HPDE6-E6E7 (cell line): ENCODE results near the gene ACOT11.

ENCODE experiments used
- DNase-seq: peaks from one replicate; pipeline ENCODE4 v3.0.0; 2011; ENCODE audit warnings: missing footprints; ENCODE audit errors: extremely low spot score

ACOT11 gene

DNA sequence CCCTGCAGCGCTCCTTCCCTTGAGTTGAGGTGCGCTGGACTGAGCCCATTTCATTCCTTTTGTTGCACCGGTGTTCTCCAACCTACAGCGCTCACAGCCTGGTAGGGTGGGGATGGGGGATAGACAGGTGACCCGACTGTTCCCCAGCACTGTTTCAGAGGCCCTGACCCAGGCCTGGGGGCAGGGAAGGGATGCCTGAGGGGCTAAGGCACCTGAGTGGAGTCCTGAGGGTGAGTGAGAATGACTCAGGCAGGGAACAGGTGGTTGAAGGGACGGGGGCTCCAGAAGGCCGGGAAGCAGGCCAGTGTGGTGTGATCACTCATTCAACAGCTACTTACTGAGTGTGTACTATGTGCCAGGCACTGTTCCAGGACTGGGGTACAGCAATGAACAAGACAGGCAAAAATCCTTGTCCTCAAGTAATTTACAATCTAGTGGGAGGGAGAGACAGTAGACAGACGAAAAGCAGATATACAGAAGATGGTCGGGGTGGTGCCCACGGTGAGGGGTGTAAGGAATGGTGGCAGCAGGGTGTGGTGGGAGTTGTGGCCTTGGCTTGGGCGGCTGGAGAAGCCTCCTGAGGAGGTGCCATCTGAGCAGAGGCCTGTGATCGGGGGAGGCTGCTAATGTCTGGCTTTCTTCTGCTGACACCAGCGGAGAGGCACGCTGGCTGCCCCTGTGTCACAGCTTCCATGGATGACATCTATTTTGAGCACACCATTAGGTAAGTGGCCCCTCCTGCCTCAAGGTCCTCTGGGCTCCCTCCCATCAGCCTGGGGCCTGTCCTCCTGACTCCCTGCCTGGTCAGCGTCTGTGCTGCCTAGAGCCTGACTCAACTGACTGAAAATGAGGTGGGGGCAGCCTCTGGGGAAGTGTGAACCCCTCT is 37.4 kb downstream of the ACOT11 start:
- DNase-seq, result no peak

DNA sequence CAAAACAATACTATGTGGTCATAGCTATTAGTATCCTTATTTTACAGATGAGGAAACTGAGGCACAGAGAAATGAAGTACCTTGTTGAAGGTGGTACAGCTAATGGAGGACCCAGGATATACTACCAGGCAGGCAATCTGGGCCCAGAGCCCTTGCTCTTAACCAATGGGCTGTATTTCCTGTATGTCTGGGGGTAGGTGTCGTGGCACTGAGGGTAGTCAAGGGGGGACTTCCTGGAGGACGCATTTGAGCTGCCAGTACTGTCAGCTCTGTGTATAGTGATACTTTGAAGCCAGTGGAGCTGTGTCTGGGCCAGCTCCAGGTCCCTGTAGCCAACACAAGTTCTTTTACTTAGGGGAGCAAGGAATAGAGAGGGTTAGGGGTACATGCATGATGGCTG is 40.3 kb downstream of the ACOT11 start:
- DNase-seq, result no peak

DNA sequence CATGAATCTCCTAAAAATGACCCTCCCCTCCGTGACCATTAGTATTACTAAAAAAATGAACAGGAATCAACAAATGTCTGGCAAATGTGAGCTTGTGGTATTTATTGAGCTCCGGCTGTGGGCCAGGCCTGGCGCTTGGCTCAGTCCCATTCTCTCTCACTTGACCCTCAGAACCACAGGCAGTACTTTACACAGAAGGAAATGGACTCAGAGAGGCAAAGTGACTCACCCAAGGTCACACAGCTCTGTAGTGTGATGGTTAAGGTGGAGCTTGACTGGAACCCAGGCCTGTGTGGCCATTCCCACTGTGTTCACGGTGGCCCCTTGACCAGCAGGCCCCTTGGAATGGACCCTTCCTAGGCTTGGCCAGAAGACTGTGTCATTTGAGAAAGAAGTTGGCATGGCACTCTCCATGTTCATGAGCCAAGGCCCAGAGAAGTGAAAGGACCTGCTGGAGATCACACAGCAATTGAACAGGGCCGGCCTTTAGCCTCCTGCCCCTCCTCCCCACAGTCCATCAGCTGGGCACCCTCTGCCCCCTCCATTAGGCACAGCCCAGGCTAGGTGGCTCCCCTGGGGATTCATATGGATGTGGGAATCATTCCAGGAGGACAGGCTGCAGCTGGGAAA is 43.2 kb downstream of the ACOT11 start:
- DNase-seq, result no peak

DNA sequence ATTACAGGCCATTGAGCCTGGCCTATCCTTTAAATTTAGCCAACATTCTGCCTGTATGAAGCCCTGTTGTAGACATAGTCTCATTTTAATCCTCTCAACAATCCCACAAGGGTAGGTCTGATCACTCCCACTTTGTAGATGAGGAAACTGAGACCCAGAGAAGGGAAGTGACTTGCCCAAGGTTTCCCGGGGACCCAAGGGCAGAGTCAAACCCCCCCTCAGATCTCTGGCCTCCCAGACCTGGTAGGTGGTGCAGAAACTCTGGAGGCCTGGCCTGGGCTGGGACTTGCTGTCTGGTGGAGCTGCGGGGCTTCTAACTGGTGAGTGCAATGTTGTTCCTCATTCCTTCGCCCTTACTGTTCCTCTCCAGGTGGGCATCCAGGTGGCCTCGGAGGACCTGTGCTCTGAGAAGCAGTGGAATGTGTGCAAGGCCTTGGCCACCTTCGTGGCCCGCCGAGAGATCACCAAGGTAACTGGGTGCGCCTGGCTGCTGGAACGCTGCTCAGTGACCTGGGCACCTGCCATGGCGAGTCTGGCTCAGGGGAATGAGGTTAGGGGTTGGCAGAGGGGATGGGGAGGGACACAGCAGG is 45.6 kb downstream of the ACOT11 start:
- DNase-seq, result no peak

DNA sequence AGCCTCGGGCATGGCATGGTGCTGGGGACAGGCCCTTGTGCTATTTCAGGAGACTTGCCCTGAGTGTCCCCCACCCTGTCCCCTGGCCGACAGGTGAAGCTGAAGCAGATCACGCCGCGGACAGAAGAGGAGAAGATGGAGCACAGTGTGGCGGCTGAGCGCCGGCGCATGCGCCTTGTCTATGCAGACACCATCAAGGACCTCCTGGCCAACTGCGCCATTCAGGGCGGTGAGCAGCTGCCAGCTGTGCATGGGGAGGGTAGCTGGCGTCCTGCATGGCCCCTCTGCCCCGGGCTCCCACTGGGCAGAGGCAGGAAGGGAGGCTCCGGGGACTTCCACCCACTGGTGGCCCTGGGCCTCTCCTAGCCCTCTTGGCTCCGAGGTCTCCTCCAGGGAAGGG is 46.4 kb downstream of the ACOT11 start:
- no peak for DNase-seq

DNA sequence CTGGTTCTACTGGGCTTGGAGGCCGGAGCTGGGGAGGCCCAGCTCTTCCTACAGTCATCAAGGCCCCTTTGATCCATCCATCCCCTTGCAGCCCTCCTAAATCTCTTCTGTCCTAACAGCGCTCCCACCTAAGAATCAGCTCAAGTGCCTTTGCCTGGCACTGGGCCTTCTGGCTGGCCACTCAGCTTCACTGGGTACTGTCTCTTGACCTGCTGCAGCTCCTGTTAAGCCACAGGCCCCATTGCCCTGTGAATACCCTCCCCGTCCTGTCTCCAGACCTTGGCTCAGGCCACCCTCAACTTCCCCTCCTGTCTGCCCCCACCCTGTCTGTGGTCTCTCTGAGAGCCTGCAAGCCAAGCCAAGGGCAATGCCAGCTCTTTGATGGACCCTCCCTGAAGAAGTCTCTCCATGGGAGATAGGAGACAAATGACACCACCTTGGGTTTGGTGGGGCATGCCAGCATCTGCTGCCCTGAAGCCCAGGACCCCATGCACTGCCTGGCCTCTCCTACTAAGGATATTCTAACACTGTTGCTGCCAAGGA is 48.0 kb downstream of the ACOT11 start:
- no peak for DNase-seq

DNA sequence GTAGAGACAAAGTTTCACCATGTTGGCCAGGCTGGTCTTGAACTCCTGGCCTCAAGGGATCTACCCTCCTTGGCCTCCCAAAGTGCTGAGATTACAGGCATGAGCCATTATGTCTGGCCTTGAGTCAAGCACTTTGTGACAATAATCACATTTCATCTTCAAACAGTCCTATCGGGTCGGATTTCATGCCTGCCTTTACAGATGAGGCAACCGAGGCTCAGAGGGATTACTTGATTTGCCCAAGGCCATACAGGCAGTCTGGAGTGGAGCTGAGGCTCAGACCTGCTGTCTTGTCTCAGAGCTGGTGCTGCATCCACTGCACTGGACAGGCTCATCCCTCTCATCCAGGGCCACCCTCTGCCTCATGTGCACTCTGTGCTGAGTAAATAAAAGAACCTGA is 48.7 kb downstream of the ACOT11 start:
- DNase-seq, result no peak

DNA sequence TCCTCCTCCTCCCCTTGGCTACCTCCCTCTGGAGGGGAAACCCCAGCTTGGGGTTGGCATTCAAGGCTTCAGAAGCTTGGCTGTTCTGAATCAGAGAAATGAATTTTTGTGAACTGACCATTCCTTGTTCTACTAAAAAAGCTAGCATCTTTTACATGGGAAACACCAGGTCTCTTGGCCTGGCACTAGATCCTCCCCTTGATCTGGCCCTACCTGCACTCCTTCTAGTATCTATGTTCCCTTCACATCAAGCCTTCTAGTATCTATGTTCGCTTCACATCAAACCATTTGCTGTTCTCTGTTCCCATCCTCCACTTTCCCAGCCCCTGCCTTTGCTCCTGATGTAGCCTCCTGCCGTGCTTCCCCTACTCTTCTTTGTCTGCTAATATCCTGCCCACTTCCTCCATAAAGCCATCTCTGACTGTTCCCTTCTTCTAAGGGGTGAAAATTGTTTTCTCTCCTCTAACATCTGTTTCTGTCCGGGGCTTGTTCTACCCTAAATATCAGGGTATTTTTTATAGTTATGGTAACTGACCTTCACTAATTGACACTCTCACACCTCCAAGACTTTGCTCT is 49.5 kb downstream of the ACOT11 start:
- no peak for DNase-seq

DNA sequence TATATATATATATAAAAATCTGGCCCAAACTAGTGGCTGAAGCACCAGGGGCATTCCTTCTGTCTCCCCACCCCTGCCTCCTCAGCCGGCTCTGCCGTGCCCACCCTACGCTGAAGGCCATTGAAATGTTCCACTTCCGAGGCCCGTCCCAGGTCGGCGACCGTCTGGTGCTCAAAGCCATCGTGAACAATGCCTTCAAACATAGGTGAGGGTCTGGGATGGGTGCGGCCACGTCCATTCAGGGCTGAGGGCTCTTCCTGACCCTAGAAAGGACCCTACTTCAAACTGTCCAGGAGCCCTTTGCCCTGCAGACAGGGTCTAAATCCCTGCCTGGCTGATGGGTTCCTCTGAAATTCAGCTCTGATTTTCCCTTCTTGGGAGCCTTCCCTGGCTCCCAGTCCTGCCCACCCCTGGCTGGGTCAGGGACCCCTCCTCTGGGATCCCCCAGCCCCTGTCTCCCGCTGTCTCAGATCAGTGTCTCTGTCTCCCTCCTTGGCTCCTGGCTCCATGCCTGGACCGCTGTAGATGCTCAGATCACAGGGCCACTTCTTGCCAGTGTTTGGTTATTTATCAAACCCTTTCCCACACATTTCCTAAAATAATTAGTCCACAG is 51.3 kb downstream of the ACOT11 start:
- DNase-seq, result no peak

DNA sequence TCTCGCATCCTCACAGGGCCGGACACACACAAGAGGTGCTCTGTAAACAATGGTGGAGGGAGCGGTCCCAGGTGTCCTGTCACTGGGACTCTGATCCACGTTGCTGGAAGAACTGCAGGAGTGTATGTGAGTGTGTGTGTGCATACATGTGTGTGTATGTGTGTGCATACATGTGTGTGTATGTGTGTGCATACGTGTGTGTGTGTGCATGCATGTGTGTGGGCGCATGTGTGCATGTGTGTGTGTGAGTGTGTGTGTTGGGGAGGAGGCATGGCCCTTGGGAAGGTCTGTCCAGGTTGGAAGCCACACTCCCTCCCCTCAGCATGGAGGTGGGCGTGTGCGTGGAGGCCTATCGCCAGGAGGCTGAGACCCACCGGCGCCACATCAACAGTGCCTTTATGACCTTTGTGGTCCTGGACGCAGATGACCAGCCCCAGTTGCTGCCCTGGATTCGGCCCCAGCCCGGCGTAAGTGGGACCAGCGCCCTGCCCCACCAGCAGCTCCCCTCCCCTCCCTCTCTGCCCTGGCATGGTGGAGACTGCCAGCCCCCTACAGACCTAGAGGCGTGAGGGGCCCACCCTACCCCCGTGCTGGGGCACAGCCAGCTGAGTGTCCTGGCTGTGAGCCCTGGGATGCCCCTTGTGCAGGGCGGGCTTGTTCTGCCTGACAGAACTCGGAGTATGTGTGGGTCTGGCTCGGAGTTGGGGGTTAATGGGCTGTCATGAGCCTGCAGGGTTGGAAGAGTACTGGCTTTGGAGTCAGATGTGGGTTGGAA is 53.1 kb downstream of the ACOT11 start:
- no peak for DNase-seq

DNA sequence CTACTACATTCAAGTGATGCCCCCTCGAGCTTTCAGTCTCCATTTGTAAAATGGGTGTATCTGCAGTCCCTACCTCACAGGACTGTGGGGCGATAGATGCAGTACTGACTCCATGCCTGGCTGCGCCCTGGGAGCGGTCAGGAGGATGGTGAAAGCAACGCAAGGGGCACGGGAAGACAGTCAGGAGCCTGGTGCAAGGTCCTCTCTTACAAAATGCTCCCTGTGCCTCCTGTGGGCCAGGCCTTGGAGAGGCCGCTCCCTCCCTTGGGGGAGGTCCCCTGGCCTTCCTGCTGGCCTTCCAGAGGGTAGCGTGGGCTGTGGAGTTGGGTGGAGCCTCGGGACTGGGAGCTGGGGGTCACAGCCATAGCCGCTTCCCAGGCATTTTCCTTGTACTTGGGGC is 53.7 kb downstream of the ACOT11 start:
- DNase-seq, result no peak

DNA sequence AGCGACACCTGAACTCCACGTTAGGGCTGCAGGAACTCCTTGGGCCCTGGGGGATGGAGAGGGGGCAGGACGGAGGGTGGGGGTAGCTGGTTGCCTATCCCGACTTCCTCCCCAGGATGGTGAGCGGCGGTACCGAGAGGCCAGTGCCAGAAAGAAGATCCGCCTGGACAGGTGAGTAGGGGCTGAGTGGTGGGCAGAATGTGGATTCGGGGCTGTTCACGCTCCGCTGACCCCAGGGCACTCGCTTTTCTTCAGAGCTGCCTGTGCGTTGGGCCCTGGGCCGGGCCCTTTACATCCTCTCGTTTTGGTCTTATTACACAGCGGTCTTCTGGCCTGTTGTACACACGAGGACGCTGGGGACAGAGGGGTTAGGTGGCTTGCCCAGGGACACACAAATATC is 54.5 kb downstream of the ACOT11 start:
- no peak for DNase-seq

DNA sequence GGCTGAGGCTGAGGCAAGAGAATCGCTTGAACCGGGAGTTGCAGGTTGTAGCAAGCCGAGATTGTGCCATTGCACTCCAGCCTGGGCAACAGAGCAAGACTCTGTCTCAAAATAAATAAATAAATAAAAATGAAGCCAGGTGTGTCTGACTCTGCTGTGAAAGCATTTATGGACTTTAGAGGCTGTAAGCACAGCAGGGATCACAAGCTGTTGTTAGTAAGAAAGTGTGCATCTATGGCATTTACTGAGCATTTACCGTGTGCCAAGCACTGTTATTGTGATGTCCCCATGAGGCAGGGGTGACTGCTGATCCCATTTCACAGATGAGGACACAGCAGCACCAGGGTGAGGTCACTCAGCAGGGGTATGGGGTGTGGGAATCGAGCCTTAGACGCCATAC is 55.2 kb downstream of the ACOT11 start:
- no peak for DNase-seq

DNA sequence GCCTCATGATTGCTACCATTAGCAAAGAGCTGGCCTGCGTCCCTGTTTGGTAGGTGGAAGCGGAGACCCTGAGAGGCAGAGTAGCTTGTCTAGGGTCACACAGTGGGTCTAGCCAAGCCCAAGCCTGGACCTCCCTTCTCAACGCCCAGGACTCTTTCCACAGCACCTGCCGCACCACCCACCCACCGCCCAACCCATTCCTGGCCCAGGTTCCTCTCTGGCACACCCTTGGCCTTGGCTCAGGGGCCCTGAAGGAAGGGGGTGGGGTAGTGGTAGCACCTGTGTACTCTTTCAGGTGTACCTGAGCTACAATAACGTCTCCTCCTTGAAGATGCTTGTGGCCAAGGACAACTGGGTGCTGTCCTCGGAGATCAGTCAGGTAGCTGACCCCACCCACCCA is 56.0 kb downstream of the ACOT11 start:
- no peak for DNase-seq

DNA sequence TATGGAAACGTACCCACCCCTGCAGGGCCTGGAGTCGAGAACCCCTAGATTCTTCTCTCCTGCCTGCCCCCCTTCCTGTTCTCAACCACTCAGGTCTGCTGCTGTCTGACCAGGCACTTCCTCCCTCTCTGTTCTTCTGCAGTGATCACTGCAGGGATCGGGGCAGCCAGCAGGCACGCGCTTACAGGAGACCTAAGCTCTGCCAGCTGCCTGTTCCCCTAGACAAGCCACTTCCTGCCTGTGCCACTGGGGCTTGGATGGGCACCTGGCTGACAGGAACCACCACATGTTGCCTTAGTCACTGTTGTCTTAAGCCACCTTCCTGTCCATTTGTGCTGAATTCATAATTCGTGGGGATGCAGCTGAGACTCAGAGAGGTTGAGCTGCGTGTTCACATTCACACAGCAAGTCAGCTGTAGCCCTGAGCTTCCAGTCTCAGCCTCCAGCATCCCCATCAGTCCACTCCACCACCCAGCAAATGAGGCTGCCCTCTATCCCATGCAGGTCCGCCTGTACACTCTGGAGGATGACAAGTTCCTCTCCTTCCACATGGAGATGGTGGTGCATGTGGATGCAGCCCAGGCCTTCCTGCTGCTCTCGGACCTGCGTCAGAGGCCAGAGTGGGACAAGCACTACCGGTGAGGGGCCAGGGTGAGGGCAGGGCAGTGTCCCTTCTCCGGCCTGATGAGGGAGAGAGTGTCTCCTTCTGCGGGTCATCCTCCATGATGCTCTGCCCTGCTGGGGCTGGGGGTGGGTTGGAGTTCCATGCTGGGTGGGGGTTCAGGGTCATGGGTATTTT is 56.7 kb downstream of the ACOT11 start:
- no peak for DNase-seq

DNA sequence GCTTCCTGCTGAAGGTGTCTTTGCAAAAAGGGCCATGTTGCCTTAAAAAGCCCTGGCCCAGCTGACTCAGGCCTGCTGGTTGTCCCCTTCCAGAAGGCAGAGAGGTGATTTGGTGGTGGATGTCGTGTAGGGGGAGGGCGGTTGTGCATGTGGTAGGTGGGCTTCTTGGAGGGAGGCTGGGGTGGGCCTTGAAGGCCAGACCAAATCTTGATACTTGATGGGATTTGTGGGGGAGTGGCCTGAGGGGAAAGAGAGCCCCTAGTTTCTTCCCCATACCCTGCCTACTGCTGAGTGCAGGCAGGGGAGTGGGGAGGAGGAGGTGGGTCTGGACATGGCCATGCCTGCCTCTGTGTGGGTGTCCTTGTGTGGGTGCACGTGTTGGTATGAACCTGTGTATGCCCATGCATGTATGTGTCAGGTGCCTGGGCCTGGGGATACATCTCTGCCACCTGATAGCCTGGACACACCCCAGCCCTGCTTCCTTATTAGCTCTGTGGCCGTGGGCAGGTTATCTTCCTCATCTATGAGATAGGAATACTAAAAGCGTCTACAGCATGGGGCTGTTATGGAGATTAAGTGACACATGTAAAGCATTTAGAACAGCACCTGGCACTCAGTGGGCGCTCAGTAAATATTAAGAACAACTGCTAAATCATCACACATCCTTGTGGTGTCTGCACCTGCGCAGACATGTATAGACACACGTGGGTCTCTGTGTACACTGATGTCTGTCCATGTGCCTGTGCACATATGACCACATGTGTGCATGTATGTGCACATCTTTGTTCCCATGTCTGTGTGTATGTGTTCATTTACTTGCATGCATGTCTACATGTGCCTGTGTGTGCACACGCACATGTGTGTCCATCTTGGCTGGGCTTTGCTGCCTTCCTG is 58.3 kb downstream of the ACOT11 start:
- DNase-seq, result no peak

DNA sequence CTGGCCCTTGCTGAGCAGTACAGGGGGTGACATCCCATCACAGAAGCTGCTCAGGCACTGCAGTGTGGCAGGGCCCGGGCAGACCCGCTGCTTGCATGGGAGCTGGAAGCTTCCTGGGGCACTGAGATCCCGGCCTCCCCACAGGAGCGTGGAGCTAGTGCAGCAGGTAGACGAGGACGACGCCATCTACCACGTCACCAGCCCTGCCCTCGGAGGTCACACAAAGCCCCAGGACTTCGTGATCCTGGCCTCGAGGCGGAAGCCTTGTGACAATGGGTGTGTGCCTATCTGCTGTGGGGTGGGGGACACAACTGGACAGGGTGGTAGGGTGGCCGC is 58.9 kb downstream of the ACOT11 start:
- no peak for DNase-seq

DNA sequence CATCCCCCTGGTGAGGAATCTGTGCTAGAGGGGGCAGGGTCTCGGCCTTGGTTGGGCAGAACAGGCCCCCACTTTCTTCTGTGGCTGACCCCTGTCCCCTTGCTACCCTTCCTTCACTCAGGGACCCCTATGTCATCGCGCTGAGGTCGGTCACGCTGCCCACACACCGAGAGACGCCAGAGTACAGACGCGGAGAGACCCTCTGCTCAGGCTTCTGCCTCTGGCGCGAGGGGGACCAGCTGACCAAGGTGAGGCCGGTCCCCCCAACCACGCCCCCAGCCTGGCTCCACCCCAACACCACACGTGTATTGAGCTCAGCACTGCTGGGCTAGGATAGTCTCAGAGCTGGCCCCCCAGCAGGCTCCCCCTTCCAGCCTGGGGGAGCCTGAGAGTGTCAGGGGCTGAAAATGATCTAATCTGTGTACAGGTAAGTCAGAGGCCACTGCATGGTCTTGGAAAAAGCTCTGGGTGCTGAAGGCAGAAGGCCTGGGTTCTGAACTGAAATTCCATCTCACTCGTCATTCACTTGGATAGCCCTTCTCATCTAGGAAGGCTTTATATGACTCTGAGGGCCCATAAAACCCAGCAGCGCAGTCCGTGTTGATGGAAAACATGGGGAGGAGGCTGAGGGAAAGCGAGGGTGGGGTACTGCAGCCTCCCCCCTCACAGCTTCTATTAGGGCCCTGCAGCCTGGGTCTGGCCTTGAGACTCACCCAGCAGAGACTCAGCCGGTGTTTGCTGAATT is 60.0 kb downstream of the ACOT11 start:
- no peak for DNase-seq
